ENCODE measurements around the gene SIT1.

Gene SIT1

GRCh38 chr9:35664531-35665470 lies 14.1 kb upstream of the SIT1 start, which contains the start of gene ARHGEF39 (continued):
- TF ChIP-seq PRDM6 (tag by site-specific recombination; IDR thresholded peaks at IDR 0.05) (no peak), ZFP3 (tag by site-specific recombination; IDR thresholded peaks at IDR 0.05; ENCODE audit: low read depth) (no peak), ZXDB (tag by site-specific recombination; IDR thresholded peaks at IDR 0.05) (peak; percentile 61; the same call in 1 of the 2 replicates), ZNF530 (tag by site-specific recombination; IDR thresholded peaks at IDR 0.05; ENCODE audit: low read depth) (no peak)

- Histone ChIP-seq H3K36me3 (ENCODE audit: control insufficient read depth in 2 of 2, insufficient read depth in 1 of 2, low read length in 2 of 2) (peaks cover 5 to 40% of the 10 kb centered on the region in 2 experiments), H3K27ac (ENCODE audit: extremely low read depth, low read depth, low read length) (no peak overlapping the region), H3K4me3 (ENCODE audit: low read depth, low read length) (no peak overlapping the region), H3K9me3 (ENCODE audit: control insufficient read depth, insufficient read depth, low read depth, low read length) (no peaks in the 10 kb centered on the region), H3K4me1 (ENCODE audit: control insufficient read depth, insufficient read depth, low read length) (peaks cover 8% of the 10 kb centered on the region; the same call in 1 of the 2 replicates)
- CTCF ChIA-PET: interaction anchor here (0.5 to 14.5 kb wide), 9 partner anchors 15 to 143 kb away, joined by 3 to 157 read pairs (median 13); partner anchors contain the start of gene TPM2
- POLR2A ChIA-PET: interaction anchor here (1.6 to 3.0 kb wide), 3 partner anchors 26 to 69 kb away, joined by 4 to 23 read pairs (median 15); partner anchors contain the start of genes CREB3 and TLN1
- no peak for TF ChIP-seq ZNF677 (tag by site-specific recombination; IDR thresholded peaks at IDR 0.05)
- TF ChIP-seq ZSCAN4 (tag by site-specific recombination; IDR thresholded peaks at IDR 0.05): no peak
- TF ChIP-seq ZNF629 (tag by site-specific recombination; IDR thresholded peaks at IDR 0.05): no peak
- no peak for TF ChIP-seq KLF9 (tag by site-specific recombination; IDR thresholded peaks at IDR 0.05; ENCODE audit: low read depth)
- no peak for TF ChIP-seq TCF7L2 (IDR thresholded peaks at IDR 0.05; ENCODE audit: borderline replicate concordance, low read depth, low read length)
- TF ChIP-seq ZNF146 (tag by site-specific recombination; IDR thresholded peaks at IDR 0.05): no peak
These were observed 11.7 kb upstream of the SIT1 start for GRCh38 chr9:35662437-35662836.

- Histone ChIP-seq H3K4me3 (ENCODE audit: low read depth, low read length) (no peak overlapping the region), H3K36me3 (ENCODE audit: control insufficient read depth in 2 of 2, insufficient read depth in 1 of 2, low read length in 2 of 2) (peaks cover 5 to 40% of the 10 kb centered on the region in 2 experiments), H3K27ac (ENCODE audit: extremely low read depth, low read depth, low read length) (no peak overlapping the region), H3K9me3 (ENCODE audit: control insufficient read depth, insufficient read depth, low read depth, low read length) (no peaks in the 10 kb centered on the region), H3K4me1 (ENCODE audit: control insufficient read depth, insufficient read depth, low read length) (peaks cover 8% of the 10 kb centered on the region; the same call in 1 of the 2 replicates)
- ChIA-PET CTCF (interaction anchor here (0.5 to 14.5 kb wide), 14 partner anchors 11 to 74 kb away, joined by 3 to 157 read pairs (median 5); partner anchors contain the start of genes CREB3, TLN1 and TPM2), POLR2A (interaction anchor here (0.6 to 3.0 kb wide), 7 partner anchors 27 to 546 kb away, joined by 3 to 23 read pairs (median 4); partner anchors contain the start of genes ATOSB, CREB3 and TLN1)
- TF ChIP-seq ZBTB44 (tag by site-specific recombination; IDR thresholded peaks at IDR 0.05): no peak
- no peak for TF ChIP-seq ZSCAN18 (tag by site-specific recombination; IDR thresholded peaks at IDR 0.05)
- TF ChIP-seq ZSCAN4 (tag by site-specific recombination; IDR thresholded peaks at IDR 0.05): no peak
- TF ChIP-seq ZNF26 (tag by site-specific recombination; IDR thresholded peaks at IDR 0.05): no peak
- TF ChIP-seq WT1 (tag by site-specific recombination; IDR thresholded peaks at IDR 0.05): no peak
- no peak for TF ChIP-seq OVOL3 (tag by site-specific recombination; IDR thresholded peaks at IDR 0.05)
- TF ChIP-seq ZNF560 (tag by site-specific recombination; IDR thresholded peaks at IDR 0.05; ENCODE audit: borderline replicate concordance): no peak
- TF ChIP-seq MZF1 (tag by site-specific recombination; IDR thresholded peaks at IDR 0.05; ENCODE audit: borderline replicate concordance): no peak
- TF ChIP-seq IKZF3 (tag by site-specific recombination; IDR thresholded peaks at IDR 0.05): no peak
These were observed 11.1 kb upstream of the SIT1 start for GRCh38 chr9:35661756-35662350.
